ENCODE results near the gene SUMO3. TPM values are rescaled to one million over a fixed set of nuclear protein-coding genes. Genes with fewer than 3 reads are reported as not detected.

The SUMO3 gene
- total and polyA plus RNA-seq, 2 donors (not counting 3 experiments of a cell fraction or from before 2014, with no cell fraction given): 102 to 123 TPM

DNA sequence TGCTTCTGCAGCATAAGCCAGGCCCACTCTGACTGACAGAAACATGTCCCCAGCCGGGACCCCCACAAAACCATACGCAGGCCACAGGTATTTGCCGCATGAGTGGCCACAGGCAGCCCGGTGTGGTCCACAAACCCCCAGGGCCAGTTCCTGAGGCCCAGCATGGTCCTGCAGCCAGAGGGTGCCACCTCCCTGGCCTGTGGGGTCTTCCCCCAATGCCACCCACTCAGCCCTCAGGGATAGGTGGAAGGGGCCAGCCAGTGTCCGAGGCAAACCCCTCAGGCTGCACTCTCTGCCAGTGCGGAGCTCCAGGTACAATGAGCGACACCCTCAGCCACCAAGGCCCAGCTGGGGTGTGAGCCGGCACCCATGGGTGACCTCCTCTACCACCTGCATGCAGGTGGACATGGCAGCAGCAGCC lies 59.7 kb downstream of the SUMO3 start:
- dilution Hi-C loops (cut with MboI; ENCODE audit: extremely low pct_ligation_motif_present, low sequenced_read_pairs): no loop called here
- CTCF ChIA-PET: interaction anchor here (0.6 to 1.5 kb wide), 2 partner anchors 16 to 35 kb away, joined by 3 to 4 read pairs; no protein-coding TSS in a partner anchor
- no peaks in the 10 kb centered on the region for H3K36me3 ChIP-seq (ENCODE audit: control insufficient read depth in 2 of 2, extremely low read depth in 1 of 2, insufficient read depth in 2 of 2, low read length in 2 of 2)
- no peak overlapping the region for H3K4me3 ChIP-seq (replicated peaks in 1 of 3; ENCODE audit: insufficient read depth in 1 of 3, low read depth in 1 of 3, low read length in 3 of 3)
- H3K27me3 ChIP-seq (ENCODE audit: control insufficient read depth in 2 of 2, insufficient read depth in 2 of 2, low read length in 2 of 2): no peaks in the 10 kb centered on the region
- FAIRE-seq (no peak), DNase-seq (ENCODE audit: low read depth, low spot score) (no peak)
- POLR2A ChIA-PET: no interaction called here
- no peak overlapping the region for H3K4me2 ChIP-seq (ENCODE audit: insufficient read depth, low read length)
- BruUV-seq (replicated peaks): no TSS peak
- H3K9me1 ChIP-seq (replicated peaks; ENCODE audit: control insufficient read depth, extremely low read depth, insufficient read depth, low read length): no peaks in the 10 kb centered on the region
- H2AFZ ChIP-seq (ENCODE audit: low read depth, low read length): no peak overlapping the region
- no peak for TF ChIP-seq POLR2A (IDR thresholded peaks at IDR 0.05; ENCODE audit: low read depth, low read length)
- TF ChIP-seq POLR2AphosphoS5 (IDR thresholded peaks at IDR 0.05; ENCODE audit: insufficient read depth, low read depth, low read length): no peak
- TF ChIP-seq, protein P1, sequence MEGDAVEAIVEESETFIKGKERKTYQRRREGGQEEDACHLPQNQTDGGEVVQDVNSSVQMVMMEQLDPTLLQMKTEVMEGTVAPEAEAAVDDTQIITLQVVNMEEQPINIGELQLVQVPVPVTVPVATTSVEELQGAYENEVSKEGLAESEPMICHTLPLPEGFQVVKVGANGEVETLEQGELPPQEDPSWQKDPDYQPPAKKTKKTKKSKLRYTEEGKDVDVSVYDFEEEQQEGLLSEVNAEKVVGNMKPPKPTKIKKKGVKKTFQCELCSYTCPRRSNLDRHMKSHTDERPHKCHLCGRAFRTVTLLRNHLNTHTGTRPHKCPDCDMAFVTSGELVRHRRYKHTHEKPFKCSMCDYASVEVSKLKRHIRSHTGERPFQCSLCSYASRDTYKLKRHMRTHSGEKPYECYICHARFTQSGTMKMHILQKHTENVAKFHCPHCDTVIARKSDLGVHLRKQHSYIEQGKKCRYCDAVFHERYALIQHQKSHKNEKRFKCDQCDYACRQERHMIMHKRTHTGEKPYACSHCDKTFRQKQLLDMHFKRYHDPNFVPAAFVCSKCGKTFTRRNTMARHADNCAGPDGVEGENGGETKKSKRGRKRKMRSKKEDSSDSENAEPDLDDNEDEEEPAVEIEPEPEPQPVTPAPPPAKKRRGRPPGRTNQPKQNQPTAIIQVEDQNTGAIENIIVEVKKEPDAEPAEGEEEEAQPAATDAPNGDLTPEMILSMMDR (IDR thresholded peaks at IDR 0.05; ENCODE audit: extremely low read depth in 1 of 2, insufficient read depth in 1 of 2, low read depth in 1 of 2, low read length in 2 of 2): no peak
- TF ChIP-seq FOS (IDR thresholded peaks at IDR 0.05; ENCODE audit: borderline replicate concordance, insufficient read depth, low read length): no peak
- TF ChIP-seq GATA2 (IDR thresholded peaks at IDR 0.05; ENCODE audit: insufficient read depth, insufficient read length, low read depth, low read length): no peak
- no peak for TF ChIP-seq EZH2 (IDR thresholded peaks at IDR 0.05; ENCODE audit: borderline replicate concordance, low read depth, low read length, severe bottlenecking)
- TF ChIP-seq JUN (IDR thresholded peaks at IDR 0.05; ENCODE audit: borderline replicate concordance, insufficient read depth, insufficient read length, low read depth): no peak
- no peak for TF ChIP-seq MYC (IDR thresholded peaks at IDR 0.05; ENCODE audit: low read depth, low read length)
- TF ChIP-seq, protein P2, sequence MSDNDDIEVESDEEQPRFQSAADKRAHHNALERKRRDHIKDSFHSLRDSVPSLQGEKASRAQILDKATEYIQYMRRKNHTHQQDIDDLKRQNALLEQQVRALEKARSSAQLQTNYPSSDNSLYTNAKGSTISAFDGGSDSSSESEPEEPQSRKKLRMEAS (IDR thresholded peaks at IDR 0.05; ENCODE audit: insufficient read depth, insufficient read length): no peak
- peaks cover 26% of the 10 kb centered on the region for H3K4me1 ChIP-seq (ENCODE audit: control insufficient read depth, extremely low read depth, insufficient read depth, low read length)
- no peaks in the 10 kb centered on the region for H4K20me1 ChIP-seq (replicated peaks; ENCODE audit: control insufficient read depth, extremely low read depth, insufficient read depth, low read length)
- no peak overlapping the region for H3K9ac ChIP-seq (replicated peaks; ENCODE audit: extremely low read depth, insufficient read depth, low read length)
- intact Hi-C loops (cut with micrococcal nuclease): no loop called here
- no peak overlapping the region for H3K27ac ChIP-seq (ENCODE audit: insufficient read depth, low read depth, low read length)
- no peaks in the 10 kb centered on the region for H3K79me2 ChIP-seq (ENCODE audit: control insufficient read depth, insufficient read depth, low read length)
- no peaks in the 10 kb centered on the region for H3K9me3 ChIP-seq (replicated peaks; ENCODE audit: control insufficient read depth, insufficient read depth, low read length)

Data from endothelial cell of umbilical vein (primary cell).